Large intestine (tissue), 3 donors: ENCODE data around the gene SCN8A. TPM values are rescaled to one million over a fixed set of nuclear protein-coding genes. Genes with fewer than 3 reads are reported as not detected.
"Not testable (repeated sequence)": the region's sequence is repeated elsewhere in the genome, so short reads cannot be mapped to it uniquely, and the experiment has no call there.

Experiments used
- DNase-seq, 2 donors: peaks; one replicate each; pipeline versions ENCODE4 v3.0.0 to v3.0.0-alpha.2; 2013
- H3K27ac ChIP-seq: one replicate; pipeline ENCODE4 v1.5.1; 2013; ENCODE audit warnings: low read length
- H3K27me3 ChIP-seq: 2 replicates; pipeline ENCODE4 v1.6.1; 2013; ENCODE audit warnings: low read length; ENCODE audit not compliant: control insufficient read depth, insufficient read depth
- H3K36me3 ChIP-seq: 2 replicates; pipeline ENCODE4 v1.6.1; 2013; ENCODE audit warnings: low read length; ENCODE audit not compliant: control insufficient read depth, insufficient read depth
- H3K4me1 ChIP-seq: one replicate; pipeline ENCODE4 v1.6.1; 2013; ENCODE audit warnings: low read length; ENCODE audit not compliant: control insufficient read depth, insufficient read depth
- H3K4me3 ChIP-seq: one replicate; pipeline ENCODE4 v1.5.1; 2013; ENCODE audit warnings: low read length
- H3K9me3 ChIP-seq: one replicate; pipeline ENCODE4 v1.6.1; 2013; ENCODE audit warnings: mild to moderate bottlenecking, low read depth, low read length, moderate library complexity; ENCODE audit not compliant: control insufficient read depth
- WGBS: methylation state at CpG from one replicate; pipeline ENCODE4 v1.1.5; 2013; ENCODE audit warnings: low lambda C conversion rate; ENCODE audit not compliant: insufficient coverage; 5-methylcytosine and 5-hydroxymethylcytosine counted together
- polyA plus RNA-seq: library from polyadenylated mRNA; unstranded; fragments of 120-200 nt; gene quantifications from one replicate; pipeline ENCODE4 v1.2.1, GENCODE V29; 2013

SCN8A gene
- polyA plus RNA-seq, 1 donor: 1.4 TPM

- peak; percentile 19 to 54 for DNase-seq
- 14% methylated on average over 1 of the region's 3 CpGs for WGBS
- H3K27ac ChIP-seq: no peak overlapping the region
- H3K36me3 ChIP-seq: no peaks in the 10 kb centered on the region
- no peaks in the 10 kb centered on the region for H3K9me3 ChIP-seq
- no peaks in the 10 kb centered on the region for H3K27me3 ChIP-seq
- H3K4me1 ChIP-seq: no peaks in the 10 kb centered on the region
- no peak overlapping the region for H3K4me3 ChIP-seq
Measured at GRCh38 chr12:51777973-51778372, 186.9 kb downstream of the SCN8A start.

GRCh38 chr12:51779876-51780275 is 188.8 kb downstream of the SCN8A start:
- Histone ChIP-seq H3K4me3 (no peak overlapping the region), H3K9me3 (no peaks in the 10 kb centered on the region), H3K27ac (no peak overlapping the region), H3K4me1 (no peaks in the 10 kb centered on the region), H3K27me3 (no peaks in the 10 kb centered on the region), H3K36me3 (no peaks in the 10 kb centered on the region)
- DNase-seq: no peak
- WGBS: no CpG with 5 or more reads among the region's 5 CpGs

GRCh38 chr12:51784688-51785087 is 193.7 kb downstream of the SCN8A start:
- DNase-seq: no peak
- no peaks in the 10 kb centered on the region for H3K4me1 ChIP-seq
- H3K36me3 ChIP-seq: no peaks in the 10 kb centered on the region
- no peaks in the 10 kb centered on the region for H3K27me3 ChIP-seq
- H3K9me3 ChIP-seq: no peaks in the 10 kb centered on the region
- WGBS: 60% methylated on average over 2 of the region's 3 CpGs
- no peak overlapping the region for H3K4me3 ChIP-seq
- H3K27ac ChIP-seq: no peak overlapping the region

- no peaks in the 10 kb centered on the region for H3K36me3 ChIP-seq
Measured at GRCh38 chr12:51785906-51786305, 194.9 kb downstream of the SCN8A start.

GRCh38 chr12:51788876-51789275 is 197.8 kb downstream of the SCN8A start:
- Histone ChIP-seq H3K4me3 (no peak overlapping the region), H3K36me3 (no peaks in the 10 kb centered on the region), H3K9me3 (no peaks in the 10 kb centered on the region), H3K27me3 (no peaks in the 10 kb centered on the region), H3K27ac (no peak overlapping the region), H3K4me1 (no peaks in the 10 kb centered on the region)
- no CpG with 5 or more reads among the region's 6 CpGs for WGBS
- DNase-seq: no peak

More at GRCh38 chr12:51785906-51786305, 194.9 kb downstream of the SCN8A start:
- DNase-seq: no peak
- H3K4me3 ChIP-seq: no peak overlapping the region
- H3K9me3 ChIP-seq: no peaks in the 10 kb centered on the region
- no peak overlapping the region for H3K27ac ChIP-seq
- H3K27me3 ChIP-seq: no peaks in the 10 kb centered on the region
- WGBS: no CpG with 5 or more reads among the region's 2 CpGs
- no peaks in the 10 kb centered on the region for H3K4me1 ChIP-seq

- Histone ChIP-seq H3K36me3 (no peaks in the 10 kb centered on the region), H3K4me3 (no peak overlapping the region), H3K4me1 (no peaks in the 10 kb centered on the region), H3K27me3 (no peaks in the 10 kb centered on the region), H3K27ac (no peak overlapping the region), H3K9me3 (no peaks in the 10 kb centered on the region)
- DNase-seq: no peak
- no CpG with 5 or more reads among the region's 5 CpGs for WGBS
Measured at GRCh38 chr12:51792417-51792816, 201.4 kb downstream of the SCN8A start.

GRCh38 chr12:51793201-51793600 is 202.2 kb downstream of the SCN8A start:
- no peaks in the 10 kb centered on the region for H3K27me3 ChIP-seq

GRCh38 chr12:51797301-51797700 is 206.3 kb downstream of the SCN8A start:
- no peaks in the 10 kb centered on the region for H3K27me3 ChIP-seq
- DNase-seq: no peak
- no peak overlapping the region for H3K4me3 ChIP-seq
- no peaks in the 10 kb centered on the region for H3K9me3 ChIP-seq
- 100% methylated on average over 2 of the region's 6 CpGs for WGBS
- no peak overlapping the region for H3K27ac ChIP-seq
- no peaks in the 10 kb centered on the region for H3K4me1 ChIP-seq
- no peaks in the 10 kb centered on the region for H3K36me3 ChIP-seq

More at GRCh38 chr12:51793201-51793600, 202.2 kb downstream of the SCN8A start:
- no peaks in the 10 kb centered on the region for H3K9me3 ChIP-seq
- H3K27ac ChIP-seq: no peak overlapping the region
- no peak for DNase-seq
- H3K4me1 ChIP-seq: no peaks in the 10 kb centered on the region
- H3K4me3 ChIP-seq: no peak overlapping the region
- no peaks in the 10 kb centered on the region for H3K36me3 ChIP-seq
- WGBS: 100% methylated on average over 1 of the region's 1 CpG

- H3K27ac ChIP-seq, H3K27me3 ChIP-seq, H3K4me1 ChIP-seq, H3K4me3 ChIP-seq, H3K36me3 ChIP-seq, H3K9me3 ChIP-seq, DNase-seq: not testable (repeated sequence)
- WGBS: no CpG with 5 or more reads among the region's 4 CpGs
Measured at GRCh38 chr12:51798051-51798450, 207.0 kb downstream of the SCN8A start.

- no CpG with 5 or more reads among the region's 1 CpG for WGBS
- Histone ChIP-seq H3K27me3 (no peaks in the 10 kb centered on the region), H3K36me3 (no peaks in the 10 kb centered on the region), H3K9me3 (no peaks in the 10 kb centered on the region), H3K4me1 (no peaks in the 10 kb centered on the region), H3K4me3 (no peak overlapping the region), H3K27ac (no peak overlapping the region)
- no peak for DNase-seq
Measured at GRCh38 chr12:51798501-51798900, 207.5 kb downstream of the SCN8A start.

- H3K9me3 ChIP-seq: no peaks in the 10 kb centered on the region
- H3K36me3 ChIP-seq: no peaks in the 10 kb centered on the region
- WGBS: no CpG with 5 or more reads among the region's 1 CpG
Measured at GRCh38 chr12:51801027-51801426, 210.0 kb downstream of the SCN8A start.

More at GRCh38 chr12:51801027-51801426, 210.0 kb downstream of the SCN8A start:
- Histone ChIP-seq H3K27me3 (no peaks in the 10 kb centered on the region), H3K4me1 (no peaks in the 10 kb centered on the region), H3K4me3 (no peak overlapping the region), H3K27ac (no peak overlapping the region)
- DNase-seq: no peak
